HPDE6-E6E7 (cell line): ENCODE results near the gene ZBTB39.
"Not testable (repeated sequence)": the region's sequence is repeated elsewhere in the genome, so short reads cannot be mapped to it uniquely, and the experiment has no call there.

Source experiments
- DNase-seq: peaks from one replicate; pipeline ENCODE4 v3.0.0; 2011; ENCODE audit warnings: missing footprints; ENCODE audit errors: extremely low spot score

ZBTB39 gene

DNA sequence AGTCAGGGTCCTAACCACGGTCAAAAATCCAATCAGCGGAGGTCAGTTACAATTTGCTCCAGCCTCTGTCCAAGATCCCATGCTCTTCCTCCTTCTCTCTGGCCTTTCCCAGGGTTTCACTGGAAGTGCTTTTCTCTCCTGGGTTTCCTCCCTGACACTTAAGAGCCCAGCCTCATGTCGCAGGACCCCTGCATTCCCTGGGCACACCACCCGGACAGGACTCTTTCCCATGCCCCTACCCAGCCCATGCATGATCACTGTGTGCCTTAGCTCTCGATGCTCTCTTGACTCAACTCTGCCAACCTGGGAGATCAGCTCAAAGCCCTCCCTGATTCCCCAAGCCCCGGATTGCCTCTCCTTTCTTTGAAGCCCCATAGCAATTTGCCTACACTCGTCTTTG, 25.4 kb upstream of the ZBTB39 start:
- no peak for DNase-seq

GRCh38 chr12:57031138-57031725, 24.9 kb upstream of the ZBTB39 start:
- DNase-seq = peak; percentile 59

- no peak for DNase-seq
Observed at GRCh38 chr12:57029457-57029856, 23.1 kb upstream of the ZBTB39 start.

DNA sequence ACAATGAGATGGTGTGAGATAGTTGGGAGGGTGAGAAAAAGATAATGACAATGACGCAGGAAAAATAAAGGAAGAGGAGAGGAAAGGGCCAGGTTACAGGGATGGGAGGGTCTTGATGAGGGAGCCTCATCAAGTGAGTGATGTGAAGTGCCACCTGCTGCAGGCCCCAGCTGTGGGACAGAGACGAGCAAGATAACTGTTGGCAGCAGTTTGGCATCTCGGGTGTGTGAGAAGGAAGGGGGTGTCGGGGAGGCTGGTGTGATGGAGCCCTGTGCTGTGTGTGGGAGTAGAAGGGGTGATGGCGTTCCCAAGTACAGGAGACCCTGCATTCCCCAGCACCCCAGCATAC, 21.4 kb upstream of the ZBTB39 start:
- no peak for DNase-seq

GRCh38 chr12:57027011-57027804, 20.9 kb upstream of the ZBTB39 start:
- no peak for DNase-seq

- DNase-seq = no peak
Observed at GRCh38 chr12:57025196-57025595, 18.9 kb upstream of the ZBTB39 start.

DNA sequence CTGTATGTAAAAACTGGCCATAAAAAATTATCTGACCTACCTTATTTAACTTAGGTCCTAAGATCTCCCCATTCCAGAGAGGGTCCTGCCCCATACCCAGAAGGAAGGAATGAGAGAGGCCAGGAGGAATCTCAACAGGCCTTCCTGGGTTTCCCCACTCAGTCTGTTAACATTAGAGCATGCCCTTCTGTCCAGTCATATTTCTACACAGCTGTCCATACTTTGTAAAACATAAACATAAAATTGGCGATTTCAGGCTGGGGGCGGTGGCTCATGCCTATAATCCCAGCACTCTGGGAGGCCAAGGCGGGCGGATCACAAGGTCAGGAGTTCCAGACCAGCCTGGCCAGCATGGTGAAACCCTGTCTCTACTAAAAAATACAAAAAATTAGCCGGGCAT, 16.0 kb upstream of the ZBTB39 start:
- not testable (repeated sequence) for DNase-seq

DNA sequence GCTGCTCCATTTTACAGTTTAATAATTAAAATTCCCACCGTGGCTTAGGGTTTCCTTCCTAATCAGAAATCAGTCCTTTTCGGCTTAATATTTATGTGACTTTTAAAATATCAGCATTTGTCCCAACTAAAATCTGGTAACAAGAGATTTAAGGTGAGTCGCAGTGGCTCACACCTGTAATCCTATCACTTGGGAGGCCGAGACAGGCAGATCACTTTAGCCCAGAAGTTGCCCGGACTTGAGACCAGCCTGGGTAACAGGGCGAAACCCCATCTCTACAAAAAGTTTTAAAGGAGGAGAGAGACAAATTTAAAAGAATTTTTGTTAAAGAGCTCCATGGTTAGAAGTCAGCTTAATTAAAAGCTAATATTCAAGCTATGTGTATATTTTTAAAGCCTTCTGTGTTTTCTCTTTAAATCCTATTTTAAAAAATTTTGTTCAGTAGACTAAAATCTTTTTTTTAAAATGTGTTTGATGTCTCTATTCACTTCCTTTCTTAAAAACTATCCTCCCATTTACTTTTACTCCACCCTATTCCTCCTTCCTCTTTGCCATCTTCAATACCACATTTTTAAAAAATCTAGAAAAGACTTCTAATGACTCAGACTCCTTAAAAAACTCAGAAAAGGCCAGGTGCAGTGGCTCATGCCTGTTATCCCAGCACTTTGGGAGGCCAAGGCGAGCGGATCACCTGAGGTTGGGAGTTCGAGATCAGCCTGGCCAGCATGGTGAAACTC, 13.8 kb upstream of the ZBTB39 start:
- no peak for DNase-seq

GRCh38 chr12:57018906-57019305, 12.6 kb upstream of the ZBTB39 start:
- no peak for DNase-seq

DNA sequence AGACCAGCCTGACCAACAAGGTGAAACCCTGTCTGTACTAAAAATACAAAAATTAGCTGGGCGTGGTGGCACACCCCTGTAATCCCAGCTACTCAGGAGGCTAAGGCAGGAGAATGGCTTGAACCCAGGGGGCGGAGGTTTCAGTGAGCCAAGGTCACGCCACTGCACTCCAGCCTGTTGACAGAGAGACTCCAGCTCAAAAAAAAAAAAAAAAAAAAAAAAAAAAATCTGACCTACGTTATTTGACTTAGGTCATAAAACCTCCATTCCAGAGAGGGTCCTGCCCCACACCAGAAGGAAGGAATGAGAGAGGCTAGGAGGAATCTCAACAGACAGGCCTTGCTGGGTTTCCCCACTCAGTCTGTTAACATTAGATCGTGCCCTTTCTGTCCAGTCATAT, 12.0 kb upstream of the ZBTB39 start:
- DNase-seq = not testable (repeated sequence)

- DNase-seq = no peak
Observed at GRCh38 chr12:57016348-57016747, 10.0 kb upstream of the ZBTB39 start, which contains the start of gene TAC3. TAC3 (minus strand) TSS chr12:57016529; CDS start chr12:57015797, 732 bp downstream.

- DNase-seq = no peak
Observed at GRCh38 chr12:57012600-57013465, 6.5 kb upstream of the ZBTB39 start.

DNA sequence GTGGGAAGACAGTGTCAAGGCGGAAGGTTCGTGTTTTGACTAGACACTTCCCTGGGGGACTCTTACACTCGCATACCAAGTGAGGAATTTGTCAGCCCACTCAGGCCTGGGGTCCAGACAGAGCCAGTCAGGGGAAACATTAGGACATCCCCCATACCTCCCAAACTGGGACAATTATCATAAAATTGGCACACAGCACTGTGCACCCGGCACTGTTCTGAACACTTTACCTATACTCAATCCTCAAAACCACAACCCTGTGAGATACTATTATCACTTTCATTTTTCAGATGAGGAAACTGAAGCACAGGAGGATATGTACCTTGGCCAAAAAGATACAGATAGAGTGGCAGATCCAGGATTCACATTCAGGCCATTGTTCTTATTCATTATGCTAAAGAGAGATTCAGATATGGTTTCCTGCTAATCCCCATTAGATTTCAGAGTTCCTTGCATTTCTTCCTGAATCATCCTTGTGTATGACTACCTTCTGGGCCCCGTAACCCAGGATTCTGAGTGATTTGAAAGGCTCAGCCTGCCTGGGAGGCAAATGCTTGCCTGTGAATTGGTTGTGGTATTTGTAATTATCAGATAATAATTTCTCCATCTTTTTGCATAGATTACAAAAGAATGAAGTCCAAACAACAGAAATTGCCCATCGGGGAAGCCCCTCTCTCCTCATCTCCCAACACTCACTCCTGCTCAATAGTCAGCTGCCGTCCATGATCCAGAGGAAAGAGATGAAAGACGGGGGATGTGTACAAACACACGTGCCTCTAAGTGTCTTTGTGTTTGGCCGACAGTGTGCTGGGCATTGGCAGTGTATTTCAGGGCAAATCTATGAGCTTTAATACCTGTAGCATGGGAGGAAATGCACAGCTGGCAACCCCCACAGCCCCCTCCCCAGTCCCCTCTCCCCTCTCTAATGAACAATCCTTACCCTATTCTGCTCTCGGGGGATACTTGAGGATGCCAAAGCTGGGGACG, 5.4 kb upstream of the ZBTB39 start:
- no peak for DNase-seq

- DNase-seq = no peak
Observed at GRCh38 chr12:57010627-57011247, 4.4 kb upstream of the ZBTB39 start.

DNA sequence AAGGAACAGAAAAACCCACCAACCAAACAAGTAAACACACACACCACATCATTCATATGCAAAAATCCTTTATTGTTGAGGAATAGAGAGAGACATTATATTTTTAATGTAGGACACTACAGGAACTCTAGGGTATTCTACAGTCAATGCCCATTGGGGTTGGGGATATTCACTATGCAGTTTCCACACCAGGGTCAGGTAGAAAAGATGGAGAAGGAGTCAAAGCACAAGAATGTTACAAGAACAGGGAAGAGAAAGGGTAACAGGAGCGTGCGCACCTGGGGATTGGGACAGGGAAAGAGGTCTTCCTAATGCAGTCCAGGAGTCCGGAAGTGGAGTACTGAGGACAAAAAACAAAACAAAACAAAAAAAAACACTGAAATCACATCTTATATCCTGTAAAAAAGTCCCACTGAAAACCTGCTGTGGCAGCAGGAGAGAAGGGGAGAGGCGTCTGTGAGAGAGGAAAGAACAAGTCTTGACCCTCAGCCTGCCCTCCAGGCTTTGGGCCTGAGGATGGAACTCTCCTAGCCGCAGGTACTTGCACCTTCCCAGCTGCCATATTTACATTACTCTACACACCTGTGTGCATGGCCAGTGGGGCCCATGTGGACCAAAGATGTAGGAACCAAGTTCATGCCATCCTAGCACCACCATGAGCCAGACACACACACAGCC, 3.7 kb upstream of the ZBTB39 start:
- DNase-seq = no peak

DNA sequence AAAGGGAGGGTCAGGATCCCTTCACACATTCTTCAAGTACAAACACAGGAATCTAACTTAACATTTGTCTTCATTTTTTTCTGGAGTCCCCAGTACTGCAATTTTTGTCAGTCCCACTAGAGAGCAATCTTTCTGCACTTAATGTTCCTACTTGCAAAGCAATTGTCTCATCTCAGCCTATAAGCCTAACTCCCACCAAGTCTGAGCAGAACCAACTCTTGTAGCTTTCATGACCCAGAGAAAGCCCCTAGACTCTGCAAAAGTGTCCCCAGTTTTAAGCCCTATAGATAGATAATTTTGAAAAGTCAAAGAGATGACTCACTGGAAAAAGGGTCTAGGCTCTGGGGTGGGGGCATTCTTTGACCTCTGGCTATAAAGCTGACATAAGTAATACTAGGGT, 1.8 kb upstream of the ZBTB39 start:
- peak; percentile 48 for DNase-seq

GRCh38 chr12:57006809-57007475, 596 bp upstream of the ZBTB39 start:
- no peak for DNase-seq

- DNase-seq = no peak
Observed at GRCh38 chr12:57004651-57005050, 1.7 kb downstream of the ZBTB39 start.

GRCh38 chr12:57003395-57003794, 3.0 kb downstream of the ZBTB39 start:
- no peak for DNase-seq
